Measurements from ENCODE around the gene PGGHG.

Gene PGGHG

GRCh38 chr11:287821-288477 lies 977 bp upstream of the PGGHG start:
- no peaks in the 10 kb centered on the region for H3K36me3 ChIP-seq (ENCODE audit: control insufficient read depth, insufficient read depth, low read length)
- peak overlapping the region; percentile 75 for H2AFZ ChIP-seq
- no peaks in the 10 kb centered on the region for H3K27me3 ChIP-seq (ENCODE audit: control insufficient read depth, insufficient read depth, low read length)
- no peaks in the 10 kb centered on the region for H3K79me2 ChIP-seq
- H3K4me2 ChIP-seq (ENCODE audit: low read length), result peak overlapping the region; percentile 71
- H3K4me3 ChIP-seq (ENCODE audit: low read depth, low read length), result peak overlapping the region; percentile 22
- H3K9ac ChIP-seq, result no peak overlapping the region
- TF ChIP-seq CTCF (IDR thresholded peaks at IDR 0.05), result no peak
- no peaks in the 10 kb centered on the region for H3K9me3 ChIP-seq (ENCODE audit: control insufficient read depth, low read length)
- no peak overlapping the region for H3K27ac ChIP-seq
- H3K4me1 ChIP-seq, result no peaks in the 10 kb centered on the region

GRCh38 chr11:289398-289711 lies 429 bp downstream of the PGGHG start:
- Histone ChIP-seq H3K27me3 (ENCODE audit: control insufficient read depth, insufficient read depth, low read length) (no peaks in the 10 kb centered on the region), H3K36me3 (ENCODE audit: control insufficient read depth, insufficient read depth, low read length) (no peaks in the 10 kb centered on the region), H3K9me3 (ENCODE audit: control insufficient read depth, low read length) (no peaks in the 10 kb centered on the region), H3K9ac (no peak overlapping the region), H3K27ac (no peak overlapping the region), H3K79me2 (no peaks in the 10 kb centered on the region), H3K4me3 (ENCODE audit: low read depth, low read length) (no peak overlapping the region), H3K4me1 (no peaks in the 10 kb centered on the region), H2AFZ (no peak overlapping the region), H3K4me2 (ENCODE audit: low read length) (peak overlapping the region; percentile 22)
- no peak for TF ChIP-seq CTCF (IDR thresholded peaks at IDR 0.05)

GRCh38 chr11:289712-290620 lies 1.0 kb downstream of the PGGHG start:
- no peaks in the 10 kb centered on the region for H3K36me3 ChIP-seq (ENCODE audit: control insufficient read depth, insufficient read depth, low read length)
- no peaks in the 10 kb centered on the region for H3K79me2 ChIP-seq
- H3K27ac ChIP-seq, result no peak overlapping the region
- H2AFZ ChIP-seq, result no peak overlapping the region
- TF ChIP-seq CTCF (IDR thresholded peaks at IDR 0.05), result no peak
- H3K9me3 ChIP-seq (ENCODE audit: control insufficient read depth, low read length), result no peaks in the 10 kb centered on the region
- no peaks in the 10 kb centered on the region for H3K4me1 ChIP-seq
- H3K9ac ChIP-seq, result no peak overlapping the region
- H3K27me3 ChIP-seq (ENCODE audit: control insufficient read depth, insufficient read depth, low read length), result no peaks in the 10 kb centered on the region
- H3K4me2 ChIP-seq (ENCODE audit: low read length), result peak overlapping the region; percentile 22
- H3K4me3 ChIP-seq (ENCODE audit: low read depth, low read length), result no peak overlapping the region

GRCh38 chr11:290621-291231 lies 1.8 kb downstream of the PGGHG start:
- no peak for TF ChIP-seq CTCF (IDR thresholded peaks at IDR 0.05)

More at GRCh38 chr11:290621-291231, 1.8 kb downstream of the PGGHG start:
- Histone ChIP-seq H2AFZ (no peak overlapping the region), H3K9ac (no peak overlapping the region), H3K36me3 (ENCODE audit: control insufficient read depth, insufficient read depth, low read length) (no peaks in the 10 kb centered on the region), H3K9me3 (ENCODE audit: control insufficient read depth, low read length) (no peaks in the 10 kb centered on the region), H3K27me3 (ENCODE audit: control insufficient read depth, insufficient read depth, low read length) (no peaks in the 10 kb centered on the region), H3K4me1 (no peaks in the 10 kb centered on the region), H3K4me3 (ENCODE audit: low read depth, low read length) (no peak overlapping the region), H3K4me2 (ENCODE audit: low read length) (no peak overlapping the region), H3K27ac (no peak overlapping the region), H3K79me2 (no peaks in the 10 kb centered on the region)

All from parathyroid adenoma (tissue), 2 donors.